Tongue (tissue), 2 donors: ENCODE results near the gene FOXD4. TPM values are rescaled to one million over a fixed set of nuclear protein-coding genes. Genes with fewer than 3 reads are reported as not detected.
"Not testable (repeated sequence)": the region's sequence is repeated elsewhere in the genome, so short reads cannot be mapped to it uniquely, and the experiment has no call there.

Source experiments
- DNase-seq: peaks from one replicate; pipeline ENCODE4 v3.0.0-alpha.2; 2015
- total RNA-seq: library from RNA; depleted of rRNA; stranded (reverse); fragments of >200 nt; gene quantifications from one replicate; pipeline ENCODE4 v1.2.3, GENCODE V29; 2014

FOXD4 gene
- total RNA-seq = not detected

GRCh38 chr9:117995-118467 is at the start of gene FOXD4:
FOXD4 (minus strand) TSS chr9:118417; CDS start chr9:118119, 298 bp downstream.
- peak; percentile 2 for DNase-seq

GRCh38 chr9:159871-160270 is 41.7 kb upstream of the FOXD4 start:
- not testable (repeated sequence) for DNase-seq

DNA sequence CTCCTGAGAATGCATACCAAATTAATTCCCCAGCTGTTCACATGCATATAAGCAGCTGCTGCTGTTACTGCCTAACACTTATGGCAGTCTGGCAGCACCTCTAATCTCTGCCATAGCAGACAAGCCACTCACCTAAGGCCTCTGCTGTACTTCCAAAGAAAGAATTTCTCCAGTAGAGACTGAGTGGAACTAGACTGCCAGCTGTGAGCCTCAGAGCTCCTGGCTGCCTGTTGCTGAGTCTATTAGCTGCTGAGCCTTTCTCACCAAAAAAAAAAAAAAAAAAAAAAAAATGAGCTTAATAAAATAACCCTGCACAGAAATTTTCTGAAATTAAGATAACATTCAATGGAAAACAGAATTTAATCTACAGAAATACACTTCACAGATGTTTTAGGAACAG is 33.0 kb upstream of the FOXD4 start:
- DNase-seq = peak; percentile 0

GRCh38 chr9:139880-140279 is 21.7 kb upstream of the FOXD4 start:
- DNase-seq = not testable (repeated sequence)

- not testable (repeated sequence) for DNase-seq
Measured at GRCh38 chr9:117144-117994, 848 bp downstream of the FOXD4 start.

DNA sequence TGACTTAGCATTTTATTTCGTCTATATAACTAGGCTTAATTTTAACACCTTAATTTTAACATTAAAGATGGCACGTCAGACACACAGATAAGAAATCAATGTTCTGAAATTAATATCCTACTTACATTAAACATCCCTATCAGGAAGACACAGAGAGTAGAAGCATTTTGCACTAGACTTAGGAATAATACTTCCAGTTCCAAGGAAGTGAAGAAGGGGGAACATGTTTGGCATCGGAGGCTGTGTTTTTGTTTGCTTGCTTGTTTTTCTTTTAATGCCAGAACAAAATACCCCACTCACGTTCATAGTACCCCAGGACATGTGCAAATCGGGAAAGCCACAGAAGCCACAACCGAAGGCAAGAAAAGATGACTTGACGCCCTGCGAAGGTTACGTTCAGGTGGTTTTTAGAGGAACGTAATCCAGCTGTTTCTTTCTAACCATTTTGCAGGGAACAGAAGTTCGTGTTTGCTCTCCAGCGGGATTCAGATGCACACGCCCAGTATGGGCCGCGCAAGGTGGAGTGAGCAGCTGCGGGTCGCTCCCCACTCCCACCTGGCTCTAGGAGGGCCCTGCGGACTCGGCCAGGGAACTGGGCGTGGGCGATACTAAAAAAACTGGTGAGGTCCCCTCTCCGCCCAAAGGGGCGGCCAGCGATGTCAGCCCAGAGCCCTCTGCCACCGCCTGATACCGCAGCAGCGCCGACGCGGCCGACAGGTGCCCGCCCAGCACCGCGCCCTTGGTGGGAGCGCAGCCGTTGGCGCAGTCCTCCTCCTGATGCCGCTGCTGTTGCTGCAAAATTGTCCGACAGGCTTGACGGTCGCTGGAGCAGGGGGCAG is 1.8 kb downstream of the FOXD4 start:
- peak; percentile 38 for DNase-seq

GRCh38 chr9:115118-115451 is 3.1 kb downstream of the FOXD4 start:
- DNase-seq = not testable (repeated sequence)

GRCh38 chr9:114267-115117 is 3.7 kb downstream of the FOXD4 start:
- peak; percentile 57 for DNase-seq

DNA sequence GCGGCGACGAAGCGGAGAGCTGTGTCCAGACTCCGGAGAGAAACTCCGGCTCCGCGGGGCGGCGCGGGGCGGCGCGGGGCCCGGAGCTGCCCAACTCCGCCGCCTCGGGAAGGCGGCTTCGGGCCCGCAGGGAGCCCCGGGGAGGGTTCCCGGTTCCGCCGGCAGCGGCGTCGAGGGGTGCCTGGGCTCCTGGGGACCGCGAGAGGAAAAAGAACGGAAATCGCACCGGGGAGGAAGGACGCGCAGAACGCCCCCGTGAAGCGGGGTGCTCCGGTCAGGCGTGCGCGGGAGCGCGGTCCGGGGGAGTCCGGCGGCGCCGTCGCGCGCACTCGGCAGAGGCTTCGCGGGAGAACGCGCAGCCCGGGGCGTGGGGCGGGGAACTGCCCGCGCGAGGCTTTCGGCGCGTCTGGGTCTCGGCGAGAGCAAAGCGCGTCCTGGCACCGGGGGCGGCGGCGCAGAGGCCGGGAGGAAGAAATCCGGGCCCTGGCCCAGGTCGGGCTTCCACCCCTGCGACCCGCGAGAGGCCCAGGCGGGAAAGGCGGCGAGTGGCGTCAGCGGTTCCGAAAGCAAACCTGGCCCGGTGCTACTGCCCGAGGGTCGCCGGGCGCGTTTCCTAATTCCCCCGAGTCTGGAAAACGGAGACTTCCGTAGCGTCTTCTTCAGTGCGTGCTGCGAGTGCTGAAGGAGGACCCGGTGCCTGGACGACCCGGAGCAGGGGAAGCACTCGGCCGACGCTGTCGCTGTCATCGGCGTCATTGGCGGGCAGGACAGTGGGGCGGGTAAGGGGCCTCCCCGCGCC is 4.5 kb downstream of the FOXD4 start:
- peak; percentile 78 for DNase-seq

DNA sequence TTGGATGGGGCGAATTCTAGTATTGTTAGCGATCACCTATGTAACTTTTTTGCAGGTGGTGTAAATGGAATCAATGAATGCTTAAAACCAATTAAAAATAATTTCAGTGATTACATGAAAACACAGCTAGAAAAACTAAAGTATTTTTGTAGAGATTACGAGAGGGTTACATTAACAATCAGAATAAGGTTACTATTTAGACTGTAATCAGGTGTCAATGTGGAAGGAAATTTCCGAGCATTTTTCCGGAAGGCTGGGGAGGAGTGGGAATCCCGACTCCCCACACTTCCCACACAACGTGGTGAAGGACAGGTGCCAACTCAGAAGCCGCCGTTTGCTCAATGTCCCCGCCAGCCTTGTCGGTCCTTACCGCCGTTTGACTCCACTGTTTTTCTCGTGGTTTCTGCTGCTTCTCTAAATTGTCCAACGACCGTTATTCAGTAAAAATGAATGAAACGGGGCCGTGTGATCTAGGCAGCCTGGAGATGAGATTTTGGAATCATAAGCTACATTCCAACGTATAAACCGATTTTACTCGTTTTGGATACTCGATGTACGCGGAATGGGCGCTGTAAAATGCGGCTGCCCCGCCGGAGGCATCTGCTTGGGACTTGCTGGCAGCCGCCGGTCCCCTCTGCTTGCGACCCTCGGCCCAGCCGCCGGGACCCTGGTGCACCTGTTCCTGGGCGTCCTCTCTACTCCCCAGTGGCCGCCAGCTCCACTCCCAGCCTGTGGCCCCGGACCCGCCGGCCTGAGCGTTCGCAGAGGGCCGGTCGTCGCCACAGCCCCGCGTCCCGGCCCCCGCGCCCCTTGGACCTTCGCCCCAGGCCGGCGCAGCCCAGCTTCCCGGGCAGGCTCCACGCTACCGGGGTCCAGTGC is 5.4 kb downstream of the FOXD4 start:
- peak; percentile 58 for DNase-seq

- DNase-seq = peak; percentile 21
Measured at GRCh38 chr9:110672-111071, 7.5 kb downstream of the FOXD4 start.

GRCh38 chr9:109540-109939 is 8.7 kb downstream of the FOXD4 start:
- not testable (repeated sequence) for DNase-seq

GRCh38 chr9:108742-109495 is 9.3 kb downstream of the FOXD4 start:
- not testable (repeated sequence) for DNase-seq

- not testable (repeated sequence) for DNase-seq
Measured at GRCh38 chr9:105991-106390, 12.2 kb downstream of the FOXD4 start.

DNA sequence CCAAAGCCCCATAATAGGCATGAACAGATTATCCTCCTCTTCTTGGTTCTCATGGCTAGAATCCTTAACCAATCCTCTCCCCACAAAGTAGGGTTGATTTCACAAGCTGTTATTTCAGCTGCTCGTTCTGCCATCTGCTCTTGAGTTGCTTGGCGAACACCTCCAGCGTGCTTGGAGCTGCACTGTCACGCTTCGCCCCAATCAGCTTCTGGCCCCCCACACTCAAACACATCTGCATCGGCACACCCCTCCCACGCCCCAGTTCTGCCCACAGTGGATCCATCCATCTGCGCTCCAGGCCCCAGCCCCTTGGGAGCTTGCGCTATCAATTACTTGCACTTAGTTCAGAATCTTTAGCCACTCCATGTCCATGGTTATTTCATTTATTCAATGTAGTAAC is 17.8 kb downstream of the FOXD4 start:
- DNase-seq = not testable (repeated sequence)

GRCh38 chr9:99867-100266 is 18.4 kb downstream of the FOXD4 start:
- DNase-seq = not testable (repeated sequence)

GRCh38 chr9:98775-99174 is 19.4 kb downstream of the FOXD4 start:
- not testable (repeated sequence) for DNase-seq

DNA sequence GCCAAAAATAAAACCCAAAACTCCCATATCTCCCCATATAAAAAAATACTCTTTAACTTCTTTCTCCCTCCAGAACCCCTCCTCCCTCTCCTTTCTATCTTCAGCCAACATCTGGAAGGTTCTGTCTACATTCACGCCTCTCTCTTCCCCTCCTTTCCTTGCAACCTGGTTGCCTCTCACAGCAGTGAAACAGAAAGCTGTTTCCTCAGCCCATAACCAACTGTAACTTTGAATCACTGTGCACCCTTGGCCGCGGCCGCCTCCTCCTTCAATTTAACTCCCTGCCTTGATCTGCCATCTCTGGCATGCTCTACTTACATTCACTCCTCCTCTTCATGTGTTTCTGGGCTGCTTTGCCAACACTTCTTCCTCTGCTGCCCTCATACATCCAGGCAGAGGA is 23.2 kb downstream of the FOXD4 start:
- not testable (repeated sequence) for DNase-seq

GRCh38 chr9:94323-94722 is 23.9 kb downstream of the FOXD4 start:
- DNase-seq = not testable (repeated sequence)
